ENCODE measurements around the gene HRH3.

Gene HRH3

GRCh38 chr20:62174021-62174804 is 45.9 kb downstream of the HRH3 start:
- no peak for DNase-seq

- DNase-seq: no peak
Observed at GRCh38 chr20:62172666-62173065, 47.4 kb downstream of the HRH3 start.

GRCh38 chr20:62171245-62171644 is 48.8 kb downstream of the HRH3 start:
- DNase-seq: no peak

- DNase-seq: no peak
Observed at GRCh38 chr20:62170536-62170935, 49.5 kb downstream of the HRH3 start.

- no peak for DNase-seq
Observed at GRCh38 chr20:62168890-62169435, 51.1 kb downstream of the HRH3 start.

GRCh38 chr20:62168061-62168460 is 52.0 kb downstream of the HRH3 start:
- DNase-seq: no peak

GRCh38 chr20:62167474-62167873 is 52.6 kb downstream of the HRH3 start:
- no peak for DNase-seq

- DNase-seq: no peak
Observed at GRCh38 chr20:62165762-62166399, 54.2 kb downstream of the HRH3 start.
